ENCODE measurements around the gene CAP1. TPM values are rescaled to one million over a fixed set of nuclear protein-coding genes. Genes with fewer than 3 reads are reported as not detected.

CAP1 gene
- polyA plus RNA-seq, 3 donors: 400 to 941 (median 876) TPM

- no peak overlapping the region for H3K4me3 Mint-ChIP-seq
- Histone ChIP-seq H3K4me2 (replicated peaks; ENCODE audit: extremely low read depth, low read length, poor library complexity, severe bottlenecking) (no peak overlapping the region), H4K20me1 (ENCODE audit: insufficient read depth, low read length) (peaks cover 89% of the 10 kb centered on the region), H3K9me3 (replicated peaks in 1 of 2; ENCODE audit: control insufficient read depth in 1 of 2, insufficient read depth in 1 of 2, low read length in 2 of 2) (no peaks in the 10 kb centered on the region), H3K4me3 (replicated peaks in 1 of 3; ENCODE audit: low read depth in 2 of 3, low read length in 3 of 3) (no peak overlapping the region), H3K9ac (ENCODE audit: insufficient read depth, low read length, poor library complexity, severe bottlenecking) (no peak overlapping the region), H3K36me3 (replicated peaks in 1 of 2; ENCODE audit: control insufficient read depth in 1 of 2, insufficient read depth in 2 of 2, low read length in 2 of 2) (peaks cover 92 to 99% of the 10 kb centered on the region in 2 donors), H2AFZ (ENCODE audit: insufficient read depth, low read depth, low read length, poor library complexity, severe bottlenecking) (no peak overlapping the region), H3K27me3 (ENCODE audit: control insufficient read depth in 2 of 2, insufficient read depth in 2 of 2, low read length in 2 of 2) (no peaks in the 10 kb centered on the region), H3K79me2 (ENCODE audit: insufficient read depth, low read length) (peaks cover 78% of the 10 kb centered on the region), H3K4me1 (ENCODE audit: control insufficient read depth in 1 of 2, insufficient read depth in 2 of 2, low read length in 2 of 2) (peaks cover 52 to 59% of the 10 kb centered on the region in 2 donors), H3K27ac (ENCODE audit: low read depth in 1 of 2, low read length in 2 of 2) (peak overlapping the region in 1 of 2 donors; percentile 84)
- TF ChIP-seq, protein P1, sequence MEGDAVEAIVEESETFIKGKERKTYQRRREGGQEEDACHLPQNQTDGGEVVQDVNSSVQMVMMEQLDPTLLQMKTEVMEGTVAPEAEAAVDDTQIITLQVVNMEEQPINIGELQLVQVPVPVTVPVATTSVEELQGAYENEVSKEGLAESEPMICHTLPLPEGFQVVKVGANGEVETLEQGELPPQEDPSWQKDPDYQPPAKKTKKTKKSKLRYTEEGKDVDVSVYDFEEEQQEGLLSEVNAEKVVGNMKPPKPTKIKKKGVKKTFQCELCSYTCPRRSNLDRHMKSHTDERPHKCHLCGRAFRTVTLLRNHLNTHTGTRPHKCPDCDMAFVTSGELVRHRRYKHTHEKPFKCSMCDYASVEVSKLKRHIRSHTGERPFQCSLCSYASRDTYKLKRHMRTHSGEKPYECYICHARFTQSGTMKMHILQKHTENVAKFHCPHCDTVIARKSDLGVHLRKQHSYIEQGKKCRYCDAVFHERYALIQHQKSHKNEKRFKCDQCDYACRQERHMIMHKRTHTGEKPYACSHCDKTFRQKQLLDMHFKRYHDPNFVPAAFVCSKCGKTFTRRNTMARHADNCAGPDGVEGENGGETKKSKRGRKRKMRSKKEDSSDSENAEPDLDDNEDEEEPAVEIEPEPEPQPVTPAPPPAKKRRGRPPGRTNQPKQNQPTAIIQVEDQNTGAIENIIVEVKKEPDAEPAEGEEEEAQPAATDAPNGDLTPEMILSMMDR (IDR thresholded peaks at IDR 0.05): no peak
- no peaks in the 10 kb centered on the region for H3K27me3 Mint-ChIP-seq (ENCODE audit: low read depth in 3 of 3)
- intact Hi-C loops (cut with micrococcal nuclease): no loop called here
- peak overlapping the region; percentile 35 to 86 (median 72) for H3K27ac Mint-ChIP-seq
- 100% methylated on average over 3 of the region's 3 CpGs for WGBS (ENCODE audit: insufficient coverage)
- peaks cover 87 to 95% of the 10 kb centered on the region in 2 donors for H3K36me3 Mint-ChIP-seq
- no peak for DNase-seq
- peaks cover 70% of the 10 kb centered on the region for H3K4me1 Mint-ChIP-seq
- peaks cover 0 to 2% (median 0%) of the 10 kb centered on the region in 7 donors for H3K9me3 Mint-ChIP-seq
Measured at GRCh38 chr1:40067851-40068250, 27.3 kb downstream of the CAP1 start.

GRCh38 chr1:40072142-40072541 is 31.6 kb downstream of the CAP1 start:
- H3K4me1 ChIP-seq (ENCODE audit: control insufficient read depth in 1 of 2, insufficient read depth in 2 of 2, low read length in 2 of 2): peaks cover 52 to 61% of the 10 kb centered on the region in 2 donors
- no peaks in the 10 kb centered on the region for H3K9me3 Mint-ChIP-seq

More at GRCh38 chr1:40072142-40072541, 31.6 kb downstream of the CAP1 start:
- Histone ChIP-seq H3K4me2 (replicated peaks; ENCODE audit: extremely low read depth, low read length, poor library complexity, severe bottlenecking) (no peak overlapping the region), H3K36me3 (replicated peaks in 1 of 2; ENCODE audit: control insufficient read depth in 1 of 2, insufficient read depth in 2 of 2, low read length in 2 of 2) (peaks cover 70 to 88% of the 10 kb centered on the region in 2 donors), H3K4me3 (replicated peaks in 1 of 3; ENCODE audit: low read depth in 2 of 3, low read length in 3 of 3) (no peak overlapping the region), H3K9ac (ENCODE audit: insufficient read depth, low read length, poor library complexity, severe bottlenecking) (no peak overlapping the region), H2AFZ (ENCODE audit: insufficient read depth, low read depth, low read length, poor library complexity, severe bottlenecking) (no peak overlapping the region), H3K79me2 (ENCODE audit: insufficient read depth, low read length) (peaks cover 54% of the 10 kb centered on the region), H3K27ac (ENCODE audit: low read depth in 1 of 2, low read length in 2 of 2) (peak overlapping the region in 1 of 2 donors; percentile 79), H3K9me3 (replicated peaks in 1 of 2; ENCODE audit: control insufficient read depth in 1 of 2, insufficient read depth in 1 of 2, low read length in 2 of 2) (no peaks in the 10 kb centered on the region), H4K20me1 (ENCODE audit: insufficient read depth, low read length) (peaks cover 78% of the 10 kb centered on the region), H3K27me3 (ENCODE audit: control insufficient read depth in 2 of 2, insufficient read depth in 2 of 2, low read length in 2 of 2) (no peaks in the 10 kb centered on the region)
- H3K27ac Mint-ChIP-seq: peak overlapping the region in 4 of 7 donors; percentile 25 to 66 (median 38)
- H3K4me1 Mint-ChIP-seq: peaks cover 68% of the 10 kb centered on the region
- TF ChIP-seq, protein P1 (IDR thresholded peaks at IDR 0.05): no peak
- peaks cover 0 to 5% (median 0%) of the 10 kb centered on the region in 3 donors for H3K27me3 Mint-ChIP-seq (ENCODE audit: low read depth in 3 of 3)
- H3K4me3 Mint-ChIP-seq: no peak overlapping the region
- intact Hi-C loops (cut with micrococcal nuclease): no loop called here
- peaks cover 64 to 88% of the 10 kb centered on the region in 2 donors for H3K36me3 Mint-ChIP-seq
- no peak for DNase-seq

Data from CD14-positive monocyte (primary cell).